ENCODE results near the gene RTF1. TPM values are rescaled to one million over a fixed set of nuclear protein-coding genes. Genes with fewer than 3 reads are reported as not detected.
"Not testable (repeated sequence)": the region's sequence is repeated elsewhere in the genome, so short reads cannot be mapped to it uniquely, and the experiment has no call there.

RTF1 gene
- total and polyA plus RNA-seq, 5 experiments from 2014 or later, result 17.1 to 36.3 (median 21.7) TPM

GRCh38 chr15:41411441-41411840, 5.5 kb upstream of the RTF1 start:
- no peaks in the 10 kb centered on the region for H3K36me3 Mint-ChIP-seq
- no peak for DNase-seq
- no peak overlapping the region for H3K4me3 Mint-ChIP-seq
- no peaks in the 10 kb centered on the region for H3K27me3 Mint-ChIP-seq
- no peak for ATAC-seq
- H3K4me1 Mint-ChIP-seq, result peaks cover 8 to 13% (median 12%) of the 10 kb centered on the region in 4 donors
- H3K9me3 Mint-ChIP-seq, result no peaks in the 10 kb centered on the region
- H3K27ac Mint-ChIP-seq, result no peak overlapping the region
- POLR2A ChIA-PET, result interaction anchor here (0.7 kb wide), 1 partner anchor 442 kb away, joined by 3 read pairs; no protein-coding TSS in a partner anchor

GRCh38 chr15:41416128-41416741, 660 bp upstream of the RTF1 start:
- ATAC-seq (peak in 1 of 2 donors; percentile 8), DNase-seq (peak in 2 of 10 donors; percentile 2 to 6)
- Mint-ChIP-seq H3K27ac (peak overlapping the region; percentile 93 to 97 (median 96)), H3K4me1 (peaks cover 24 to 49% (median 45%) of the 10 kb centered on the region in 4 donors), H3K9me3 (no peaks in the 10 kb centered on the region), H3K27me3 (no peaks in the 10 kb centered on the region), H3K36me3 (no peaks in the 10 kb centered on the region), H3K4me3 (peak overlapping the region; percentile 90 to 97 (median 95))
- POLR2A ChIA-PET, result interaction anchor here (0.7 to 1.7 kb wide), 2 partner anchors 83 to 273 kb away, joined by 3 to 6 read pairs; partner anchors contain the start of genes NUSAP1 and OIP5

- peak; percentile 33 to 47 for ATAC-seq
- H3K27ac Mint-ChIP-seq, result peak overlapping the region; percentile 63 to 97 (median 87)
- H3K4me1 Mint-ChIP-seq, result peaks cover 24 to 55% (median 46%) of the 10 kb centered on the region in 4 donors
- H3K36me3 Mint-ChIP-seq, result no peaks in the 10 kb centered on the region
- H3K4me3 Mint-ChIP-seq, result peak overlapping the region; percentile 90 to 97 (median 95)
- POLR2A ChIA-PET, result interaction anchor here (1.7 kb wide), 1 partner anchor 85 kb away, joined by 6 read pairs; the partner anchor contains the start of genes NUSAP1 and OIP5
- H3K9me3 Mint-ChIP-seq, result no peaks in the 10 kb centered on the region
- DNase-seq, result peak in 3 of 10 donors; percentile 10 to 64 (median 30)
- no peaks in the 10 kb centered on the region for H3K27me3 Mint-ChIP-seq
These were observed 712 bp downstream of the RTF1 start for GRCh38 chr15:41417418-41418195.

GRCh38 chr15:41423979-41424659, 7.2 kb downstream of the RTF1 start:
- no peak for ATAC-seq
- peaks cover 0 to under 1% (median 0%) of the 10 kb centered on the region in 3 donors for H3K36me3 Mint-ChIP-seq
- no peak overlapping the region for H3K4me3 Mint-ChIP-seq
- H3K4me1 Mint-ChIP-seq, result peaks cover 14 to 42% (median 34%) of the 10 kb centered on the region in 4 donors
- H3K27ac Mint-ChIP-seq, result peak overlapping the region in 3 of 10 donors; percentile 4 to 18 (median 6)
- H3K9me3 Mint-ChIP-seq, result no peaks in the 10 kb centered on the region
- POLR2A ChIA-PET, result no interaction called here
- no peaks in the 10 kb centered on the region for H3K27me3 Mint-ChIP-seq
- no peak for DNase-seq

GRCh38 chr15:41424809-41425208, 7.9 kb downstream of the RTF1 start:
- DNase-seq (no peak), ATAC-seq (no peak)
- H3K27ac Mint-ChIP-seq, result peak overlapping the region in 1 of 10 donors; percentile 18
- H3K4me3 Mint-ChIP-seq, result no peak overlapping the region
- H3K4me1 Mint-ChIP-seq, result peaks cover 19 to 42% (median 37%) of the 10 kb centered on the region in 4 donors
- H3K36me3 Mint-ChIP-seq, result peaks cover 0 to 4% (median 0%) of the 10 kb centered on the region in 3 donors
- POLR2A ChIA-PET, result no interaction called here
- no peaks in the 10 kb centered on the region for H3K9me3 Mint-ChIP-seq
- no peaks in the 10 kb centered on the region for H3K27me3 Mint-ChIP-seq

GRCh38 chr15:41425907-41426306, 9.0 kb downstream of the RTF1 start:
- H3K4me1 Mint-ChIP-seq, result peaks cover 15 to 34% (median 29%) of the 10 kb centered on the region in 4 donors
- H3K36me3 Mint-ChIP-seq, ATAC-seq, H3K9me3 Mint-ChIP-seq, POLR2A ChIA-PET, H3K27me3 Mint-ChIP-seq, H3K4me3 Mint-ChIP-seq, DNase-seq: not testable (repeated sequence)
- peak overlapping the region in 1 of 10 donors; percentile 0 for H3K27ac Mint-ChIP-seq

GRCh38 chr15:41429003-41429890, 12.4 kb downstream of the RTF1 start:
- POLR2A ChIA-PET, result no interaction called here
- Mint-ChIP-seq H3K4me1 (peaks cover 12 to 25% (median 22%) of the 10 kb centered on the region in 4 donors), H3K27me3 (no peaks in the 10 kb centered on the region), H3K4me3 (peak overlapping the region in 5 of 10 donors; percentile 3 to 45 (median 26)), H3K27ac (peak overlapping the region in 9 of 10 donors; percentile 6 to 92 (median 78)), H3K9me3 (no peaks in the 10 kb centered on the region), H3K36me3 (peaks cover 0 to 17% (median 2%) of the 10 kb centered on the region in 3 donors)
- DNase-seq (no peak), ATAC-seq (no peak)

- POLR2A ChIA-PET, result no interaction called here
- Mint-ChIP-seq H3K27ac (no peak overlapping the region), H3K27me3 (no peaks in the 10 kb centered on the region), H3K4me1 (peaks cover 5 to 11% (median 8%) of the 10 kb centered on the region in 4 donors), H3K9me3 (no peaks in the 10 kb centered on the region), H3K36me3 (peaks cover 0 to 46% (median 8%) of the 10 kb centered on the region in 3 donors), H3K4me3 (no peak overlapping the region)
- no peak for DNase-seq
- ATAC-seq, result no peak
These were observed 18.3 kb downstream of the RTF1 start for GRCh38 chr15:41435037-41435786.

- peaks cover 6 to 51% (median 13%) of the 10 kb centered on the region in 3 donors for H3K36me3 Mint-ChIP-seq
- ATAC-seq (no peak), DNase-seq (no peak)
- H3K4me1 Mint-ChIP-seq, result peaks cover 7 to 12% (median 9%) of the 10 kb centered on the region in 4 donors
- H3K4me3 Mint-ChIP-seq, result no peak overlapping the region
- POLR2A ChIA-PET, result no interaction called here
- no peaks in the 10 kb centered on the region for H3K9me3 Mint-ChIP-seq
- no peaks in the 10 kb centered on the region for H3K27me3 Mint-ChIP-seq
- H3K27ac Mint-ChIP-seq, result peak overlapping the region in 2 of 10 donors; percentile 19 to 36
These were observed 20.6 kb downstream of the RTF1 start for GRCh38 chr15:41437448-41437847.

GRCh38 chr15:41438206-41438605, 21.3 kb downstream of the RTF1 start:
- H3K4me3 Mint-ChIP-seq, result no peak overlapping the region
- ATAC-seq (no peak), DNase-seq (no peak)
- peaks cover 6 to 52% (median 13%) of the 10 kb centered on the region in 3 donors for H3K36me3 Mint-ChIP-seq
- no peaks in the 10 kb centered on the region for H3K27me3 Mint-ChIP-seq
- H3K27ac Mint-ChIP-seq, result peak overlapping the region in 1 of 10 donors; percentile 41
- POLR2A ChIA-PET, result interaction anchor here (0.6 kb wide), 1 partner anchor 1260 kb away, joined by 3 read pairs; no protein-coding TSS in a partner anchor
- H3K4me1 Mint-ChIP-seq, result peaks cover 11 to 17% (median 14%) of the 10 kb centered on the region in 4 donors
- H3K9me3 Mint-ChIP-seq, result no peaks in the 10 kb centered on the region

- not testable (repeated sequence) for H3K27me3 Mint-ChIP-seq, H3K9me3 Mint-ChIP-seq, ATAC-seq, H3K4me3 Mint-ChIP-seq, DNase-seq
- Mint-ChIP-seq H3K36me3 (peaks cover 6 to 57% (median 13%) of the 10 kb centered on the region in 3 donors), H3K4me1 (peaks cover 13 to 21% (median 18%) of the 10 kb centered on the region in 4 donors), H3K27ac (peak overlapping the region in 1 of 10 donors; percentile 15)
- POLR2A ChIA-PET, result interaction anchor here (0.6 kb wide), 1 partner anchor 1260 kb away, joined by 3 read pairs; no protein-coding TSS in a partner anchor
These were observed 21.9 kb downstream of the RTF1 start for GRCh38 chr15:41438745-41439144.

Data from naive thymus-derived CD8-positive, alpha-beta T cell (primary cell).